HG03432 (cell line): ENCODE data around the gene ZBTB32.
"Not testable (repeated sequence)": the region's sequence is repeated elsewhere in the genome, so short reads cannot be mapped to it uniquely, and the experiment has no call there.

Experiments
- ATAC-seq: cut with Tn5 transposase; IDR thresholded peaks from one replicate; pipeline ENCODE4 v1.9.1; 2021; ENCODE audit warnings: mild to moderate bottlenecking, moderate library complexity; ENCODE audit not compliant: unreplicated experiment

ZBTB32 gene, protein sequence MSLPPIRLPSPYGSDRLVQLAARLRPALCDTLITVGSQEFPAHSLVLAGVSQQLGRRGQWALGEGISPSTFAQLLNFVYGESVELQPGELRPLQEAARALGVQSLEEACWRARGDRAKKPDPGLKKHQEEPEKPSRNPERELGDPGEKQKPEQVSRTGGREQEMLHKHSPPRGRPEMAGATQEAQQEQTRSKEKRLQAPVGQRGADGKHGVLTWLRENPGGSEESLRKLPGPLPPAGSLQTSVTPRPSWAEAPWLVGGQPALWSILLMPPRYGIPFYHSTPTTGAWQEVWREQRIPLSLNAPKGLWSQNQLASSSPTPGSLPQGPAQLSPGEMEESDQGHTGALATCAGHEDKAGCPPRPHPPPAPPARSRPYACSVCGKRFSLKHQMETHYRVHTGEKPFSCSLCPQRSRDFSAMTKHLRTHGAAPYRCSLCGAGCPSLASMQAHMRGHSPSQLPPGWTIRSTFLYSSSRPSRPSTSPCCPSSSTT

DNA sequence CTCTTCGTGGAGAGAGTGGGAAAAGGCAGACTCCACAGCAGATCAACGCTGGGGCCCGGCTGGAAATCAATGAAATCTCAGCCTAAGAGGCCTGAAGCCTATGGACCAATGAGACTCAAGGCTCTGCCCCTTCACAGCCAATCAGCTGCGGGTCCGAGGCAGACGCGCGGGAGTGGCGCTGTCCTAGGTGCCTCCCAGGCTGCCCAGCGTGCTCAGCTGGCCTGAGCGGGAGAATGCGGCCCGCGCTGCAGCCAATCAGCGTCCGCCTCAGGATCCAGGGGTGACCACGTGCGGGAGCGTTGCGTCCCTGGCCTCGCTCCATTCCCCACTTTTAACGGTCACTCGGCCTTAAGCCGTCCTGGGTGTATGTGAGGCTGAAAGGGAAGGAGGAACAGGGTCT lies at the start of gene ZBTB32:
TSS of gene ZBTB32 (plus strand) at position 341 of the 400 bp plus-strand sequence. CDS start 10,069 bp downstream, outside the sequence.
- no peak for ATAC-seq

GRCh38 chr19:35654828-35655227 lies 49.5 kb upstream of the ZBTB32 start:
- ATAC-seq: not testable (repeated sequence)

- ATAC-seq: no peak
These were observed 48.8 kb upstream of the ZBTB32 start for GRCh38 chr19:35655600-35655999.

DNA sequence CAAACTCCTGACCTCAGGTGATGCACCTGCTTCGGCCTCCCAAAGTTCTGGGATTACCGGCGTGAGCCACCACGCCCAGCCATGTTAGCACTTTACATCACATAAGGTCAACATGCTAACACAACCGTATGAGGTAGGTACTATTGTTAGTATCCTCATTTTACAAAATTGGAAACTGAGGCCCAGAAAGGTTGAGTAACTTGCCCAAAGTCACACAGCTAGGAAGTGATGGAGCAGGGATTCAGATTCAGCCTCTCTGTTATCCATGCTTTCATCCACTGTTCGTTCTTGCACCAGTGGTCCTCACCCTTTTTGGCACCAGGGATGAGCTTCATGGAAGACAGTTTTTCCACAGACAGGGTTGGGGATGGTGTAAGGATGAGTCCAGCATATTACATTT lies 47.7 kb upstream of the ZBTB32 start:
- no peak for ATAC-seq

DNA sequence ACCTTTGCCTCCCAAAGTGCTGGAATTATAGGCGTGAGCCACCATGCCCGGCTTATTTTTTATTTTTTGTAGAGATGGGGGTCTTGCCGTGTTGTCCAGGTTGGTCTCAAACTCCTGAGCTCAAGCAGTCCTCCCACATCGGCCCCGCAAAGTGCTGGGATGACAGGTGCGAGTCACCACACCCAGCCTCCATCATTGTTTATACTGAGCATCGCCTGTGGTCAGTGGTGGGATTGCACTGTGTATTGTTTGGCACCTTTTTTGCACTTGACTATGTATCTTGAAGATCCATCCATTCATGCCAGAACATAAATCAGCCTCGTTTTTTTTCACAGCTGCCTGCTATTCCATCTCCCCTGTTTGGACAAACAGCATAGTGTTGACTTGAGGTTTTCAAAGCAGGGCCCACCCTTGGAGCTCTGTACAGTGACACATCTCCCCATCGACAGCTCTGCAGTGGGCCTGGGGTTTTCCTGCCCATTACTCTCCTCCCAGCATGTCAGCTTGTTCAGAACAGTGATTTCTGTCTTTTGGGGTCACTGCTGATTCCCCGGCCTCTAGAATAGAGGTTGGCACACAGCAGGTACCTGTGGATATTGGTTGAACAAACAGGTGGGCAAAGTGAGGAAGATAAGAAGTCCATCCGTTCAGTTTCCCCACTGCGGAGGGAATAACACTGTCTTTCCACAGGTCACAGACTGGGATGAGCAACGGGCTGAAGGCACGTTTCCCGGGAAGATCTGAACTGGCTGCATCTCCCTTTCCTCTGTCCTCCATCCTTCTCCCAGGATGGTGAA lies 46.3 kb upstream of the ZBTB32 start:
- no peak for ATAC-seq

DNA sequence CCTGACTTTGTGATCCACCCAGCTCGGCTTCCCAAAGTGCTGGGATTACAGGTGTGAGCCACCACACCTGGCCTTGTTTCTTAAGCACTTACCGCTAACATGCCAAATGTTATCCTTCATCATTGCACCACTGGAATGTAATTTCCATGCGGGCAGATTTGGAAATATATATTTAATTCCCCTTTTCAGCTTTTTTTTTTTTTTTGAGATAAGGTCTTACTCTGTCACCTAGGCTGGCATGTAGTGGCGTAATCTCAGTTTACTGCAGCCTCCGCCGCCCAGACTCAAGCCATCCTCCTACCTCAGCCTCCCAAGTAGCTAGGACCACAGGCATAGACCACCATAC lies 42.4 kb upstream of the ZBTB32 start:
- ATAC-seq: no peak

GRCh38 chr19:35663981-35664380 lies 40.4 kb upstream of the ZBTB32 start:
- ATAC-seq: no peak

DNA sequence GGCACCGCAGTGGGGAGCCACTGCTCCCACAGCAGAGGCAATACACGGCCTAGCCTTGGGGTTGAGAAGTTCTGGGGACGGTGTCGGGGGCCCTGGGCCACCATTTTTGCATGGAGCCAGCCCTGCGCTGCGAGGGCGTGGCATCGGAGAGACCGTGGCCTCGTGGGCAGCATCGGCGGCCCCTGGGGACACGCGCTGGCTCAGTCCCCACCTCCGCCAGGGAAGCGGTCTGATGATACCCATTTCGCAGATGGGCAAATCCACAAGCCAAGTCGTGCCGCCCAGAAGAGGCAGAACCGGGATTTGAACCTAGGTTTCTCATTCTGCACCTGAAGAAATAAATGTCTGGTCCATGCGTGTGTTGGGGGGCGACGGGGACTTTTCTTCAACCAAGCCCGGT lies 39.2 kb upstream of the ZBTB32 start:
- ATAC-seq: no peak

- no peak for ATAC-seq
These were observed 38.8 kb upstream of the ZBTB32 start for GRCh38 chr19:35665604-35666003.

DNA sequence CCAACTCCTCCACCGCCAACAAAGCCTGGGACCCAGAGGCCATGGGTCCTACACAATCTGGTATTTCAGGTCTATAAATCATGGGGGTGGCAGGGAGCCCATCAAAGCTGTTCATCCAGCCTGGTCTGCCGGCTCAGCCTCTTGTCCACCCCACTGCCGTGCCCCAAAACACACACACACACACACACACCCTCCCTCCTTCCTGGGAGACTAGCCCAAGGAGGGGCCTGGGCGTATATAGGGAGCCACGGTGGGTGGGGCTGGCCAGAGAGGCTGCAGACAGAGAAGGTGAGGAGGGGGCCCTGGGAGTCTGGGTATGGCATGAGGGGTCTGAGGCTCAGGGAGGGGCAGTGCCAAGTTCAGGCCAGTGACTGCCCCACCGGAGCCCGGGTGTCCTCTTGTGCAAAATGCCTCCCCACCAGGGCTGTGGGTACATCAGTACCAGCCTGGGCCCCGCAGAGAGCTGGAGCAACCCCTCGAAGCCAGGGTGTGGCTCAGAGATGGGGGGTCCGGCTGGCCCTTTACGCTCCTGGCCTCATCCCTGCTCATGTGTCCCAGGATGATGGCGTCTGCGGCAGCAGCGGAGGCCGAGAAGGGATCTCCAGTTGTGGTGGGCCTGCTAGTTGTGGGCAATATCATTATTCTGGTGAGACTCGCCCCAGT lies 38.0 kb upstream of the ZBTB32 start, which contains the start of gene UPK1A:
TSS of gene UPK1A (plus strand) at position 267 of the 663 bp plus-strand sequence. CDS start at position 563, 296 bp downstream.
- ATAC-seq: no peak

- no peak for ATAC-seq
These were observed 34.8 kb upstream of the ZBTB32 start for GRCh38 chr19:35669566-35669965.

- ATAC-seq: no peak
These were observed 34.4 kb upstream of the ZBTB32 start for GRCh38 chr19:35669974-35670373.

GRCh38 chr19:35670686-35671085 lies 33.7 kb upstream of the ZBTB32 start:
- ATAC-seq: no peak

DNA sequence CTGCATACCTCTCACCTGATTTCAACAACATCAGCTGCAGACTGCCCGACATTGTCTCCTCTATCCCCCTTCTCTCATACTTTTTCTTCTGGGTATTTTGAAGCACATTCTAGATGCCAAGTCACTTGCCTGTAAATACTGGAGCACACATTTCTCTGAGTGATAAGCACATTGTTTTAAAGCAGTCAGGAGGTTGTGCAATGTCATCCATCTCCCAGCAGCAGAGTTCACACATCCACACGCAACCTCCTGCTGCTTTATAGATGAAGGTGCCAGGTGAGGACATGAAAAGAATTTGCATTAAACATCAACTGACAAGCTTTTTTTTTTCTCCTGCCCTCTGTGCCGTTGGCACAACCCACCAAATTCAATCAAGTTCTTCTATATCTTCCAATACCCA lies 32.5 kb upstream of the ZBTB32 start:
- ATAC-seq: no peak

- no peak for ATAC-seq
These were observed 31.1 kb upstream of the ZBTB32 start for GRCh38 chr19:35673121-35673804.

GRCh38 chr19:35675589-35676140 lies 28.7 kb upstream of the ZBTB32 start:
- no peak for ATAC-seq

GRCh38 chr19:35689836-35690235 lies 14.5 kb upstream of the ZBTB32 start:
- no peak for ATAC-seq

GRCh38 chr19:35691106-35691505 lies 13.3 kb upstream of the ZBTB32 start:
- not testable (repeated sequence) for ATAC-seq

GRCh38 chr19:35692010-35692409 lies 12.3 kb upstream of the ZBTB32 start:
- ATAC-seq: no peak

GRCh38 chr19:35693422-35693821 lies 10.9 kb upstream of the ZBTB32 start:
- no peak for ATAC-seq
